GM21528 (cell line): ENCODE results near the gene S100P.

Experiments
- ATAC-seq: cut with Tn5 transposase; IDR thresholded peaks from one replicate; pipeline ENCODE4 v1.9.1; 2021; ENCODE audit warnings: mild to moderate bottlenecking, moderate library complexity; ENCODE audit not compliant: unreplicated experiment, low FRiP score

Gene S100P

DNA sequence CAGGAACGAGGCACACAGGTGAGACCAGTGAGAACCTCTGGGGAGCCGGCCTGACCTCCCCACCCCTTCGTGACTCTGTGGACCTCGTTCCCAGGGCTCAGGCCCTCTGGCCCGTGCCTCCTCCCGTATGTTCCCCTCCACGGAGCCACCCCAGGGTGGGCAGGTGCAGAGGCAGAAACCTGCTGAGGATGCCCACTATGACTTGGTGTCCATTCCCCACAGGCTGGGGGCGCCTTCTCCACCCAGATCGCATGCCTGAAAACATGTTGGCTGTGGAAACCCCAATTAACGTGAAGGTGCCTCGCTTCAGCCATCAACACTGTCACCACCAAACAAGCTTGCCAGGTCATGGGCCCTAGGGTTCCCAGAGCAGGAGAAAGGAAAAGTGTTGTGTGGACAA lies 49.3 kb downstream of the S100P start:
- no peak for ATAC-seq
